H54 (cell line): Measurements from ENCODE around the gene MRPS27.

Source experiments
- DNase-seq: peaks from one replicate; pipeline ENCODE4 v3.0.0; 2011; ENCODE audit warnings: low spot score, mixed read lengths; ENCODE audit not compliant: insufficient read length
- FAIRE-seq: peaks from 3 replicates; lab custom pipeline; 2011; peaks lifted over from hg19 to GRCh38; lab: Jason Lieb, UNC
- POLR2A ChIP-seq: IDR thresholded peaks from 2 replicates; pipeline ENCODE4 v1.6.1; 2011; ENCODE audit warnings: low read depth, mild to moderate bottlenecking, low read length

Gene MRPS27

GRCh38 chr5:72272398-72272797, 47.6 kb downstream of the MRPS27 start:
- no peak for TF ChIP-seq POLR2A
- FAIRE-seq: peak; percentile 38

GRCh38 chr5:72271702-72272101, 48.3 kb downstream of the MRPS27 start:
- no peak for DNase-seq
- no peak for TF ChIP-seq POLR2A
- no peak for FAIRE-seq

More at GRCh38 chr5:72272398-72272797, 47.6 kb downstream of the MRPS27 start:
- DNase-seq: no peak

GRCh38 chr5:72270037-72270436, 50.0 kb downstream of the MRPS27 start:
- FAIRE-seq (no peak), DNase-seq (no peak)
- no peak for TF ChIP-seq POLR2A

GRCh38 chr5:72269411-72269780, 50.6 kb downstream of the MRPS27 start:
- no peak for TF ChIP-seq POLR2A
- DNase-seq (no peak), FAIRE-seq (no peak)

GRCh38 chr5:72268753-72269410, 51.2 kb downstream of the MRPS27 start:
- no peak for DNase-seq
- FAIRE-seq: peak; percentile 73
- TF ChIP-seq POLR2A: no peak

- no peak for TF ChIP-seq POLR2A
- FAIRE-seq: no peak
- DNase-seq: no peak
Observed at GRCh38 chr5:72268260-72268659, 51.8 kb downstream of the MRPS27 start.

DNA sequence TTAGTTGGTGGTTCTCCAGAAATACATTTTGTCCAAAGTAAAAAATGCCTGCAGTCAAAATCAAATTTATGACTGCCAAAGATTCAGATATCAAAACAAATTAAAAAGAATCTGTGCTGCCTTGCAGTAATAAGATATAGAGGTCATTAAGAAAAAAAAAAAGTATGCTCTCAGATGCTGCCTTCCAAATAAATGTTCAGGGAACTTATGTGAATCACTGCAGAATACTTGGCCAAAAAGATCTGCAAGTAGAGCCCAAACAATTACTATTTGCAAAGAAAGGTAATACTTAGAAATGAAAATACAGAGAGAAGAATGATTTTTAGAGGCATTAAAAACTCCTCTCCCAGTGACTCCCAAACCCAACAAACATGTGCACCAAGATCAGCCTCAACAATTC, 52.4 kb downstream of the MRPS27 start:
- FAIRE-seq (no peak), DNase-seq (no peak)
- TF ChIP-seq POLR2A: no peak

- no peak for TF ChIP-seq POLR2A
- FAIRE-seq (no peak), DNase-seq (no peak)
Observed at GRCh38 chr5:72266862-72267261, 53.2 kb downstream of the MRPS27 start.

GRCh38 chr5:72265032-72265877, 54.8 kb downstream of the MRPS27 start:
- peak; percentile 75 for FAIRE-seq
- TF ChIP-seq POLR2A: no peak

GRCh38 chr5:72256536-72256935, 63.5 kb downstream of the MRPS27 start:
- DNase-seq (no peak), FAIRE-seq (peak; percentile 50)
- TF ChIP-seq POLR2A: no peak

More at GRCh38 chr5:72265032-72265877, 54.8 kb downstream of the MRPS27 start:
- no peak for DNase-seq

- FAIRE-seq: no peak
- DNase-seq: no peak
- no peak for TF ChIP-seq POLR2A
Observed at GRCh38 chr5:72255670-72256069, 64.4 kb downstream of the MRPS27 start.

- DNase-seq: no peak
- TF ChIP-seq POLR2A: no peak
- no peak for FAIRE-seq
Observed at GRCh38 chr5:72255237-72255636, 64.8 kb downstream of the MRPS27 start.

DNA sequence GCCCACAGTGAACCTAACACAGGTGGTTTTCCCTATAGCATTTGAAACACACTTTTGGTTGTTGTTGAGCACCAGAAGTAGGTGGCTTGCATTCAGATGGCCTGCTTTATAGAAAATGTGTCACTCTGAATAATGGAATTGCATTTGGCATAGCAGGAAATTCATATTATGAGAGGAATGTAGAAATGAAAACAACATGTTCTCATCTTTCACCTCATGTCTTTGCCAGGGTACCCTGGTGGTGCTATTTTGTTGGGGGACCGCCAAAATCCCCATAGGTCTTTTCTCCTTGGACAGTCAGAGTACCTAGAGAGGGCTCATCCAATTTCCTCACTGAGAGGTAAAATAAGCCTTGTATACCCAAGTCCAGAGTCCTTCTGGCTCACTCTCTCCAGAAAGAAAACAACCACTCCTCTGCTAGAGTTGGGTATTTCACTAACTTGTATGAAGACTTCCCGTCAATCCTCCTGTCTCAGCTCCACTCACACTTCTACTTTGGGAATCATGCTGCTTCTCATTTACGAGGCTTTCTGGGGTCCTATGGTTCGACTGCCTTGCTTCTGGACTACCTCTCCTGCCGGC, 67.4 kb downstream of the MRPS27 start:
- no peak for TF ChIP-seq POLR2A
- FAIRE-seq (no peak), DNase-seq (no peak)

GRCh38 chr5:72252008-72252407, 68.0 kb downstream of the MRPS27 start:
- no peak for FAIRE-seq
- no peak for DNase-seq
- no peak for TF ChIP-seq POLR2A
